HEK293T (cell line): ENCODE data around the gene TP53INP2.

Source experiments
- ARNT ChIP-seq: fragments of 450-650 bp; IDR thresholded peaks from 2 replicates; pipeline ENCODE4 v1.6.1; 2017; ENCODE audit warnings: mild to moderate bottlenecking
- BHLHE40 ChIP-seq: fragments of 450-650 bp; IDR thresholded peaks from 2 replicates; pipeline ENCODE4 v1.6.1; 2016; ENCODE audit warnings: mild to moderate bottlenecking, moderate library complexity, borderline replicate concordance
- ELF4 ChIP-seq: fragments of 450-650 bp; IDR thresholded peaks from 2 replicates; pipeline ENCODE4 v1.6.1; 2017; ENCODE audit warnings: antibody characterized with exemption
- FOXA1 ChIP-seq: fragments of 450-650 bp; IDR thresholded peaks from 2 replicates; pipeline ENCODE4 v1.6.1; 2016; ENCODE audit warnings: mild to moderate bottlenecking
- FOXK2 ChIP-seq: fragments of 450-650 bp; IDR thresholded peaks from 2 replicates; pipeline ENCODE4 v1.6.1; 2016; ENCODE audit warnings: mild to moderate bottlenecking
- FOXM1 ChIP-seq: fragments of 450-650 bp; IDR thresholded peaks from 2 replicates; pipeline ENCODE4 v1.6.1; 2017; ENCODE audit warnings: mild to moderate bottlenecking, borderline replicate concordance
- HDGF ChIP-seq: fragments of 450-650 bp; IDR thresholded peaks from 2 replicates; pipeline ENCODE4 v1.6.1; 2017; ENCODE audit warnings: antibody characterized with exemption, borderline replicate concordance
- LEF1 ChIP-seq: fragments of 450-650 bp; IDR thresholded peaks from 2 replicates; pipeline ENCODE4 v1.6.1; 2017; ENCODE audit warnings: mild to moderate bottlenecking, borderline replicate concordance
- NFRKB ChIP-seq: fragments of 450-650 bp; IDR thresholded peaks from 2 replicates; pipeline ENCODE4 v1.6.1; 2016; ENCODE audit warnings: mild to moderate bottlenecking, moderate library complexity
- SP1 ChIP-seq: fragments of 450-650 bp; IDR thresholded peaks from 2 replicates; pipeline ENCODE4 v1.6.1; 2017
- SUZ12 ChIP-seq: fragments of 450-650 bp; IDR thresholded peaks from 2 replicates; pipeline ENCODE4 v1.6.1; 2016; ENCODE audit warnings: mild to moderate bottlenecking
- TARDBP ChIP-seq: fragments of 450-650 bp; IDR thresholded peaks from 2 replicates; pipeline ENCODE4 v1.6.1; 2016
- ZNF384 ChIP-seq: fragments of 450-650 bp; IDR thresholded peaks from 2 replicates; pipeline ENCODE4 v1.6.1; 2016

- TF ChIP-seq FOXK2 (no peak), ARNT (no peak), SUZ12 (no peak), SP1 (no peak), BHLHE40 (no peak), ELF4 (no peak), NFRKB (no peak), TARDBP (no peak), FOXM1 (no peak), FOXA1 (no peak), ZNF384 (no peak), LEF1 (no peak), HDGF (no peak)
Measured at GRCh38 chr20:34710861-34711574, 6.9 kb downstream of the TP53INP2 start.
